ENCODE data around the gene HADHB. TPM values are rescaled to one million over a fixed set of nuclear protein-coding genes. Genes with fewer than 3 reads are reported as not detected.
"Not testable (repeated sequence)": the region's sequence is repeated elsewhere in the genome, so short reads cannot be mapped to it uniquely, and the experiment has no call there.

The HADHB gene
- total RNA-seq, 1 experiment from 2014 or later = 17.8 TPM

DNA sequence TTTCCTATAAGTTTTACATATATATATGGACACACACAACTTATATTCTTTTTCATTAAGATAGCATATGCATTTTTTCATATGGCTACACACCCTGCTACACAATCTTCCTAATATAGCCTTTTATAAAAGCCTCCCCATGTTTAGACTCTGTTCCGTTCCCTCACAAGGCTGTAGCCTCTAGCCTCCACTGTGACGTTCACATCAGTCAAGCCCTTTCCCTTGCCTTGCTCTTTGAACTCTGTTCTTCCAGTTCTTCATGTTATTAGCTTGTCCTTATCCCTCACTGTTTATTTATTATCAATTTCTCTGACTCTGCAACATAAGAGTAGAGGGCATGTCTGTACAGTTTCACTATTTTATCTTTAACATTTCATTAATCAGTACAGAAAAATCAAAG lies 38.9 kb downstream of the HADHB start:
- no peak for DNase-seq (ENCODE audit: low spot score)
- in situ Hi-C loops (cut with HindIII; ENCODE audit: low sequenced_read_pairs) = no loop called here

DNA sequence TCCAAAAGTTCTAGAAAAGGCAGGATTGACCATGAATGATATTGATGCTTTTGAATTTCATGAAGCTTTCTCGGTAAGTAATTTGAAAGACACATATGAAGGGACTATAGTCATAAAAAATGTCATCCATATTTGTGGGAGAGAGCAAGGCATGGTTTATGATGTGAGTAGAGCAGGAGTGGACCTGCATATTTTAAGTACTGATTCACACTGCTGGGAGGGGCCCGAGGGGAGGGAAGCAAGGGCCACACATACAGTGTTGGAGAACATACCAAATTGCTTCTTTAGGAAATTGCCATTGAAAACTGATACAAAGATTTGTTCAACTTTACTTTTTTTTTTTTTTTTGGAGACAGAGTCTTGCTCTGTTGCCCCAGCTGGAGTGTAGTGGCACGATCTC lies 39.4 kb downstream of the HADHB start:
- in situ Hi-C loops (cut with HindIII; ENCODE audit: low sequenced_read_pairs) = no loop called here
- no peak for DNase-seq (ENCODE audit: low spot score)

DNA sequence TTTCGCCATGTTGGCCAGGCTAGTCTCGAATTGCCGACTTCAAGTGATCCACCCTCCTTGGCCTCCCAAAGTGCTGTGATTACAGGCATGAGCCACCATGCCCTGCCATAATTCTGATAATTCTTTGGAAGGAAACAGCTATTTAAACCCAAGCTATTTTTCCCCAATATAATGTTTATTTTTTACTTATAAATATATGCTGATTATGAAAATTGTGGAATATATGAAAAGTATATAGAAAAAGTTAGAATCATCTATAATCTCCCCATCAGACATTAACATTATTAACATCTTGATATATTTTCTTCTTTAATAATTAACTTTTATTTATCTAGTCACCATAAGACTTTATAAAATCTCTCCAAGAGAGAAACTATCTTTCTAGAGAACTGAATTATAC lies 41.2 kb downstream of the HADHB start:
- in situ Hi-C loops (cut with HindIII; ENCODE audit: low sequenced_read_pairs) = no loop called here
- no peak for DNase-seq (ENCODE audit: low spot score)

DNA sequence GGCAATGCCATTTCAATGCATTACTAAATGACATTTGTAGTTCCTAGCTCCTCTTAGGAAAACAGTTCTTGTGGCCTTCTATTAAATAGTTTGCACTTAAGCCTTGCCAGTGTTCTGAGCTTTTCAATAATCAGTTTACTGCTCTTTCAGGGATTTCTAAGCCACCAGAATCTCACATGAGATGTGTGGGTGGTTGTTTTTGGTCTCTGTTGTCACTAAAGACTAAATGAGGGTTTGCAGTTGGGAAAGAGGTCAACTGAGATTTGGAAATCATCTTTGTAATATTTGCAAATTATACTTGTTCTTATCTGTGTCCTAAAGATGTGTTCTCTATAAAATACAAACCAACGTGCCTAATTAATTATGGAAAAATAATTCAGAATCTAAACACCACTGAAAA lies 45.3 kb downstream of the HADHB start:
- no peak for DNase-seq (ENCODE audit: low spot score)
- in situ Hi-C loops (cut with HindIII; ENCODE audit: low sequenced_read_pairs) = no loop called here

DNA sequence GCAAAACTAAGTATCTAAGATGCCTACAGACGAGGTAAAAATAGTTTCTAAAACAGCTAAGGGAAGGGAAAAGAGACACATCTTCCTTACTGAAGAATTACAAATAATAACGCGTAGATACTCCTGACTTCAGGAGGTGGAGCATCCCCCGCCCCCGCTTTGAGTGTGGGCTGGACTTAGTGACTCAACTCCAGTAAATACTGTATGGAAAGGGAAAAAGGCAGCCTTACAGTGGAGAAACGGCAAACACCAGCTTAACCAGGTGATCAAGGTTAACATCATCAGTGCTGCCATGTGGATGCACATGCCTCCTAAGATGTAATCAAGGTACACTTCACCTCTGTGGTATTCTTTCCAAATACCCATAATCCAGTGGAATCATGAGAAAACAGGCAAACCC lies 47.9 kb downstream of the HADHB start:
- DNase-seq (ENCODE audit: low spot score) = no peak
- in situ Hi-C loops (cut with HindIII; ENCODE audit: low sequenced_read_pairs) = no loop called here

DNA sequence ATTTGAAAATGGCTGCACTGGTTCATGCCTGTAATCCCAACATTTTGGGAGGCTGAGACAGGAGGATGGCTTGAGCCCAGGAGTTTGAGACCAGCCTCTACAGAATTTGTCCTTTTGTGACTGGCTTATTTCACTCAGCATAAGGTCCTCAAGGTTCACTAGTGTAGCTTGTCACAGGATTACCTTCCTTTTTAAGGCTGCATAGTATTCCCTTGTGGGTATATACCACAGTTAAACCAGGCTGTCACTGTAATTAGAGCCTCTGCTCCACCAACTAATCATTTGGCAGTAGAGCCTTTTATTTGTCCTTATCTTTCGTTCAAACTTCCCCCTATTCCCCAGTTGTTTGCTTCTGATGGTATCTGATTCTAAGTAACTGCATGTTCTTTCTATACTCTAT lies 50.8 kb downstream of the HADHB start:
- in situ Hi-C loops (cut with HindIII; ENCODE audit: low sequenced_read_pairs) = no loop called here

DNA sequence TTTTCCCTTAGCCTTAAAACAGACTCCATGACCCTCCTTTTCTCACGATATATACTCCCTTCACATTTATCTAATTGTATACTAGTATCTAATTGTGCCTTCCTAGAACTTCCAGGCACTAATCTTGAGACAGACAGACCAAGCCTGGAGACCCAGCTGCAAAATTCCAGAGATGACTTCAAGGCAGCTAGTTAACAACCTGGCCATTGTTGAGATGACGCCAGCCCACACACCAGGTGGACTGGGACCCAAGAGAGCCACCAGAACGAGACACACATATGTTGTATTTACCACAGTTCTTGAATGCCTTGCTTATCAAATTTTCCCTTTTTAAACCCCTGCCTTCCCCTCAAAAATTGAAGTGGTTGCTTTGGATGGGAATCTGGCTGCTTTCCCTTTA lies 52.3 kb downstream of the HADHB start:
- in situ Hi-C loops (cut with HindIII; ENCODE audit: low sequenced_read_pairs) = no loop called here
- no peak for DNase-seq (ENCODE audit: low spot score)

More for the DNA sequence above, 50.8 kb downstream of the HADHB start:
- DNase-seq (ENCODE audit: low spot score) = no peak

DNA sequence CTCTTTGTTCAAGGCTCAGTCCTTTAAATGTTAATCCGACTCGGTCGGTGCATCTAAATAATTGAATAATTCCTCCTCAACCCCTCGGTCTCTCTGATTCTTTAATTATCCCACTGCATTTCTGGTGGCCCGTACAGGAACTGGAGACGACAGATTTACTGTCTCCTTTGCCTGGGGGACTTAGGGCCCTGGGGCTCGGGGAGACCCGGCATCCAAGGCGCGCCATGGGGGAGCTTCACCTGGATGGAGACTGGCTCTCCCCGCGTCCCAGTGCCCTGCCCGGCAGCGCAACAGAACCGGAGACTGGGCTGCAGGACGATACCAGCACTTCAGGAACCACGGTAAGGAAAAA lies 53.5 kb downstream of the HADHB start:
- no peak for DNase-seq (ENCODE audit: low spot score)
- in situ Hi-C loops (cut with HindIII; ENCODE audit: low sequenced_read_pairs) = no loop called here

DNA sequence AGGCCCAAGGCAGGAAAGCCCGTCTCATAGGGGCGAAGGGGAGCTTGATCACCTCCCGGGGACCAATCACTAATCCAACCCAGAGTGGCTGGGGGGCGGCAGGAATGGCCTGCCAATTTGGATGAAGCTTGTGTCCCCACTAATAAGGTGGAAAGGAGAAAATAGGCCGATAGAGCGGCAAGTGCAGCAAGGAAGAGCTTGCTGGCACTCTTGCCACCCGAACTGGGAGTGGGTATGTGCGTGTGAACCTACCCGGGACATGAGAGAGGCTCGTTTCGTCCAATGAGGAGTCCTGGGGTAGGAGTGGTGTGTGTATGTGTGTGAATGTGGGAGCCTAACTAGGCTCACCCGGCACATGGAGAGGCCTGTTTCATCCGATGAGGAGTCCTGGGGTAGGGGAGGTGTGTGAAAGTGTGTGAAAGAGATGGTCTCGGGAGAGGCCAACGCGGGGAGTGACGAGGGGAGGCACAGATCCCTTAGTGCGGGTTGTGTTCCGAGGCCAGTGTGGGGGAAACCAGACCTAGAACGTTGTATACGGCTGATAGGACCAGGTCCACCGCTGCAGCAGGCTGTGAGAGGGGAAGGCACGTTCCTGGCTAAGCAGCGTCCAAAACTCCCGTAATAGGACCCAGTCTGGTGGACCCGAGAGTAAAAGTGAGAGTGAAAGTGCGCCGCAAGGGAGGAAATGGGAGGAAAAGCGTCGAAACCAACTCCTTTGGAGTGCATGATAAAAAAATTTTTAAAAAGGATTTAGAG lies 54.1 kb downstream of the HADHB start:
- DNase-seq (ENCODE audit: low spot score) = no peak
- in situ Hi-C loops (cut with HindIII; ENCODE audit: low sequenced_read_pairs) = no loop called here

DNA sequence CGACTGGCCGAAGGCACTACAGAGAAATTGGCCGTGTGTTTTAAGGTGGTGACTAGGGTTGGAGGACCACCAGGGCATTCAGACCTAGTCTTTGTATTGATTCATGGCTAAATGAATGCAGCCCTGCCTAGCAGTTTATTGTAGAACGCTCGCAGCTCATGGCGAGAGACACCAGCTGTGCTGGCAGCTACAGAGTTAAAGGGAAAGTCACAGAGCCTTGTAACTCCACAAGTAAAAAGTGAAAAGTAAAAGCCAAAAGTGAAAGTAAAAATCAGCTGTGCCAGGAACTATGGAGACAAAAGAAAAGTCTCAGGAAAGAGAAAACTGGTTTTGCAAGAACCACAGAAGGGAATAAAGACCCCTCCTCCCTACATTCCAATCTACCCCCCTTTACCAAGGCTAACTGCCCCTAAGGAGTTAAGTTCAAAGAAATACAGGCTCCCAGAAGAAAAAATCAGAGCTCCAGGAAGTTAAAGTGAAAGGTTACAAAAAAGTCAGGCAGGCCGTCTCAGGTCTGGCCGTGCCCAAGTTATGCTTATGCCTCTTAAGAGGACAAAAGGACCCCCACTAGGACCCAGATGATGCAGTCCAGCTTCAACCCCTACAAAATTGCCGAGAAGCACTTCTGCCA lies 54.8 kb downstream of the HADHB start:
- in situ Hi-C loops (cut with HindIII; ENCODE audit: low sequenced_read_pairs) = no loop called here

DNA sequence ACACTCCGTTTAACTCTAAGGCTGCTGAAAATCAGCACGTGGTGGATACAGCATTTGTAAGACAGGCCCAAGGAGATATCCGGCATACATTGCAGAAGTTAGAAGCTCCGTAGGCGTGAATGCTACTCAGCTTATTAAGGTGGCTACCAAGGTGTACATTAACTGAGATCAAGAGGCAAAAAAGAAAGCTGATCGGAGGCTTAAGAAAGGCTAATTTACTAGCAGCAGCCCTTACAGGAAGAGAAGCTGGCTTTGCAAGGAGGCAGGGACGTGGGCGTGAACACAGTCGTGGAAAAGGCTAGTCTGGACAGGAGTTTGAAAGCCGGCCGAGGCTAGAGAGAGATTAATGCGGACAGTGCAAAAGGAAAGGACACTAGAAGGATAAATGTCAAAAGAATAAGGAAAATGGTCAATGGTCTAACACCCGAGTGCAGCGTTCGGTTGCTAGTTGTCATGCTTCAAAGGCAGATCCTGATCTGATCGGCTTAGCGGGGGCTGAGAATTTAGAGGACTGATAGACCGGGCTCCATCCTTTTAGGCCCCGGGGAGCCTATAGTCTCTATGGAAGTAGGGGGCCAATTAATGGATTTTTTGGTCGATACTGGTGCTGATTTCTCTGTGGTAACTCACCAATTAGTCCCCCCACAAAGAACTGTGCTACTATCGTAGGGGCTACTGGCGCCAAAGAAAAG lies 55.6 kb downstream of the HADHB start:
- in situ Hi-C loops (cut with HindIII; ENCODE audit: low sequenced_read_pairs) = no loop called here

More for the DNA sequence above, 54.8 kb downstream of the HADHB start:
- DNase-seq (ENCODE audit: low spot score) = peak; percentile 50

DNA sequence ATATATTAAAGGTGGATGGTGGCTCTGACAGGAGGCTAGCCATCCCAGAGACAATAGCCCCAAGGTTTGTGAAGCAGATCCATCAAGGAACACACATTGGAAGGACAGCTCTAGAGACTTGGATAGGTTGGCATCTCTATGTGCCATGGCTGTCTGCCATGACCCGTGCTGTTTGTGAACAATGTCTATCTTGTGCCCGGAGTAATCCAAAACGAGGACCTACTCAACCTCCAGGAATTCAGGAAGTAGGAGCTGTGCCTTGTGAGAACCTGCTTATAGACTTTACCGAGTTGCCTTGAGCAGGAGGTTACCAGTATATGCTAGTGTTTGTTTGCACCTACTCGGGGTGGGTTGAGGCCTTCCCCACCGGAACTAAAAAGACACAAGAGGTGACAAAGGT lies 58.1 kb downstream of the HADHB start:
- no peak for DNase-seq (ENCODE audit: low spot score)
- in situ Hi-C loops (cut with HindIII; ENCODE audit: low sequenced_read_pairs) = no loop called here

More for the DNA sequence above, 55.6 kb downstream of the HADHB start:
- no peak for DNase-seq (ENCODE audit: low spot score)

DNA sequence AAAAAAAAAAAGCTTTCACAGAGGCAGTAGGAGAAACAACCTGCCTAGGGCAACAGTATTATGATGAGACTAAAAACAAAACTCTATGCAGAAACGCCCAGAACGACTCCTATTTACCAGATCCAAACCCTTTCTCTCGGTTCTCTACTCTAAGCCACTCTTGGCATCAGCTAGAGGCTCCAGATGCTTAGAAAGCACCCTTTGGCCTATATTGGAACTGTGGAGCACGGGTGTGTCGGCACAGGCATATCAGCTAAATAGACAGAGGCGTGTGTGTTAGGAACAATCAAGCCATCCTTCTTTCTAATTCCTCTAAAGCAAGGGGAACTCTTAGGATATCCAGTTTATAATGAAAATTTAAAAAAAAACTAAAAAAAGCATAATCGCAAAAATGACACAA lies 60.4 kb downstream of the HADHB start:
- in situ Hi-C loops (cut with HindIII; ENCODE audit: low sequenced_read_pairs); DNase-seq (ENCODE audit: low spot score): not testable (repeated sequence)

DNA sequence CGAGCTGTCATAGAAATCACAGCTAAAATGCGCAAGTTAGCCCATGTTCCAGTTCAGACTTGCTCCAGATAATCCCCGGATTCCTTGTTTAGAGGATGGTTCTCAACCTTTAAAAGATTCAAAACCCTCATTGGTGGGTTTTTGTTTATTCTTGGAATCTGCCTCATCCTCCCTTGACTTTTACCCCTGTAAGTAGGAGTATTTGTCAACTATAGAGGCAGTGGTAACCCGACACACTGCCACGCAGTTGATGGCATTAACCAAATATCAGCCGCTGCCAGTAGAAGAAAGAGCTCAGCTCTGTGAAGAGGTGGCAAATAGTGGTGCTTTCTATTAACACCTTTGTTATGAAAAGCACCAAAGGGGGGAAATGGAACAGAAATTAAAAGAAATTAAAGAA lies 60.8 kb downstream of the HADHB start:
- DNase-seq (ENCODE audit: low spot score) = no peak
- in situ Hi-C loops (cut with HindIII; ENCODE audit: low sequenced_read_pairs) = no loop called here

DNA sequence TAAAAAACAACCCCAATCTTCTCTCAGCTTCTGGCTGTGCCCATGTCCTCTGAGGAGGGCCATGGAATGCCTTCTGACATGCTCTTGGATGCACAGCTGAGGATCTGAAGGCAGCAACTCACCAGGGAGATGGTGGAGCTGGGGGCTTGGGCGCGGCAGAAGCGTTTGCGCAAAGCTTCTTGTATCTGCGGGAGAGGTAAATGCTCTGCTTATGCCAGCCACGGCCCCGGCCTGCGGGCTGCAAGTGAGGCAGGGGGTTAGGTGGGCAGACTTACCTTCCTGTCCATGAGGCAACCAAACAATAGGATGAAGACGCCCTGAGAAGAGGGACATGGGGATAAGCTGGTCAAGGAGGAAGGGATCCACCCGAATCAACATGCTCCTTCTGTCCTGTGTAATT lies 65.2 kb downstream of the HADHB start:
- in situ Hi-C loops (cut with HindIII; ENCODE audit: low sequenced_read_pairs) = no loop called here
- DNase-seq (ENCODE audit: low spot score) = no peak

DNA sequence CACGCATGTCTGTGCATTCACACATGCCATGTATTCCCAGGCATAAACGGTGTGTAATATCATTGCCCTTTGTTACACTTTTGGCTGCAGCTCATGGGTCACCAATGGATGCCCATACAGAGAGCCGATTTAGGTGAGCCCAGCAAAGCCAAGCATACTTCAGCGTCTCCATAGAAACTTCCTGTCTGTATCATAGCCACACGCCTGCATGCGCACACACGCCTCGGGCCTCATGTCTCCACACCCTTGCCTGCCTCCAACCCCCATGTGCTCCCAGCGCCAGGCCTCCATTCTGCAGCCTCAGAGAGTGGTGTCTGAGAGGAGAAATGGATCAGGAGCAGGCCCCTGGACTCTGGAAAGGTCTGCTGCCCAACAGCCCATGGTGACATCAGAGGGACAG lies 67.7 kb downstream of the HADHB start:
- in situ Hi-C loops (cut with HindIII; ENCODE audit: low sequenced_read_pairs) = no loop called here
- DNase-seq (ENCODE audit: low spot score) = no peak

DNA sequence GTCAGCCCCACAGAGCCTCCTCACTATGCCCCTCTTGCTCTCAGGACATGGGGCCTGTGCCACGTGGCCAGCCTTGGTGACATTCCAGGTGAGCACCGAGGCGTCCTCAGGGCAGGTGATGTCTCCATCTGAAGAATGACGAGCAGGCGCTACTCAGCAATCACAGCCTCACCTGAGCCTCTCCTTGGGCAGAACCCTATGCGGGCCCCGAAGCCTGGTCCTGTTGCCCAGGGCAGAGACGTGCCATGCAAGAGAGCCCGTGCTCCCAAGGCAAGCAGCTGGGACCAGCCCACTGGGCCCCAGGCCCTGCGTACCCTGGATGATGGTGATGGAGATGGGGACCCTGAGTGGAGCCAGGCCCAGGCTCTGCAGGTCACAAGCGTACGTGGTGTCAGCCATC lies 68.7 kb downstream of the HADHB start:
- in situ Hi-C loops (cut with HindIII; ENCODE audit: low sequenced_read_pairs) = no loop called here
- DNase-seq (ENCODE audit: low spot score) = no peak

DNA sequence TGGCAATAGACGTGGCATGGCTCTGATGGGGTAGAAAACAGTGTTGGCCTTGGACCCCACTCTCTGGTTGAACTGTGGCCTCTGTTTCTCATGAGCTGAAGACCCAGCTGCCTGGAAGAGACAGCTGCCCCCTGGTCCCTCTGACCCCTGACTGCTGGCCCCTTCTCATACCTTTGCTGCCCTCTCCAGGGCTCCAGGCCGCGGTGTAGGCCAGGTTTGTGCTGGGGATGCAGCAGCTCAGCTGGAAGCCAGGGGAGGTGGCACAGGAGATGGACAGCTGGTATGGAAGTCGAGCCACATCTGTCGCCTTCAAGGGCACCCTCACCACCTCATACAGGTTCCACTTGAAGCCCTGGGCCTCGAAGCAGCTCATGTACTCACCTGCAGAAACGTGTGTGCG lies 69.5 kb downstream of the HADHB start:
- in situ Hi-C loops (cut with HindIII; ENCODE audit: low sequenced_read_pairs) = no loop called here
- no peak for DNase-seq (ENCODE audit: low spot score)

DNA sequence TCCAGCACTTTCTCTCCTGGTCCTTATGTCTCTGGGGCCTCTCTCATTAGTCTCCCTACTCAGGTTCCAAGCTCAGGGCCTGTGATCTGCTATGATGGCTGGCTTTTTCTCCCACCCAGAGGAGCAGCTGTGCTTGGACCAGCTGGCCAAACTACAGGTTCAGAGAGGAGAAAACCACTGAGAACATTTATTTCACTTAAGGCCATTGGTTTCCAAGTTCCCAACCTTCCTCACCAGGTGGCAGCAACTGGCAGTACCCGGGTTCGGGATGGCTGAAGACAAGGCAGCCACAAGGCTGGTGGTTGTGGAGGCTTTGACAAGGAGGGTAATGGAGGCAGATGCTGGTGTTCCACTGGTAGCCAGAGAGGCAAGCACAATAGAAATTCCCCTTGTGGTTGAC lies 71.3 kb downstream of the HADHB start:
- in situ Hi-C loops (cut with HindIII; ENCODE audit: low sequenced_read_pairs) = no loop called here
- DNase-seq (ENCODE audit: low spot score) = no peak

DNA sequence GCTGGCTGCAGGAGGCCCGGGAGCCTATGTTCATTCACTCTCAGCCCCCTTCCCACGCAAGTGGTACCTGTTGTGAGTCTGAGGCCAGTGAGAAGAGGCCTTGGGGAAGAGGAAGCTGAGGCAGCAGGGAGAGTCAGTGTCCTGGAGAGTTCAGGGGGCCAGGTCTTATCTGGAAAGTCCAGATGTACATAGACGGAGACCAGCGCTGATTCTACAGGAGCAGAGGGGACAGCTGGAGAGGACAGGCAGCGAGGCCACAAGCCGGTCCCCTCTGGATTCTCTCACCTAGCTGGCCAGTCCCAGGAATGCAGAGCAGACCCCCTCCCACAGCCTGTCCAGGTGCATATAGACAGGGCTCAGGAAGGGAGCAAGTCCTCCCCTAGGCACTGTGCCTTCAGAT lies 72.1 kb downstream of the HADHB start:
- in situ Hi-C loops (cut with HindIII; ENCODE audit: low sequenced_read_pairs) = no loop called here
- no peak for DNase-seq (ENCODE audit: low spot score)

Measured in G401 (cell line).